Keratinocyte (primary cell): Measurements from ENCODE around the gene SRSF8. TPM values are rescaled to one million over a fixed set of nuclear protein-coding genes. Genes with fewer than 3 reads are reported as not detected.

ENCODE experiments used
- DNase-seq: peaks from one replicate; pipeline ENCODE4 v3.0.0-alpha.2; 2011; ENCODE audit warnings: low read depth, missing footprints, low spot score
- FAIRE-seq: peaks from 2 replicates; lab custom pipeline; 2011; peaks lifted over from hg19 to GRCh38; lab: Jason Lieb, UNC
- H2AFZ ChIP-seq: 2 replicates; pipeline ENCODE4 v1.6.0; 2012; ENCODE audit warnings: low read length, control low read depth, inconsistent platforms; ENCODE audit not compliant: control insufficient read depth
- H3K27ac ChIP-seq: 2 replicates; pipeline ENCODE4 v1.5.1; 2011; ENCODE audit warnings: low read length; ENCODE audit not compliant: control insufficient read depth, insufficient read depth
- H3K27me3 ChIP-seq: 3 replicates; pipeline ENCODE4 v1.6.0; 2011; ENCODE audit warnings: low read length; ENCODE audit not compliant: control insufficient read depth, insufficient read depth; ENCODE audit errors: extremely low read depth
- H3K36me3 ChIP-seq, 2 experiments: 2 replicates in 1 of 2; 3 replicates in 1 of 2; pipeline ENCODE4 v1.5.1; 2011; ENCODE audit warnings: low read length in 2 of 2, mild to moderate bottlenecking in 1 of 2; ENCODE audit not compliant: control insufficient read depth in 2 of 2, insufficient read depth in 2 of 2; ENCODE audit errors: extremely low read depth in 1 of 2
- H3K4me1 ChIP-seq: 3 replicates; pipeline ENCODE4 v1.5.1; 2011; ENCODE audit warnings: low read length; ENCODE audit not compliant: control insufficient read depth, insufficient read depth; ENCODE audit errors: extremely low read depth
- H3K4me2 ChIP-seq: 3 replicates; pipeline ENCODE4 v1.6.0; 2011; ENCODE audit warnings: low read depth, low read length; ENCODE audit not compliant: control insufficient read depth, insufficient read depth; ENCODE audit errors: extremely low read depth
- H3K4me3 ChIP-seq, 3 experiments: fragments of 200-600 bp in 1 of 3; sonication (generic) in 1 of 3; 2 replicates in 2 of 3; 3 replicates in 1 of 3; pipeline ENCODE4 v1.5.1; 2011 to 2016; ENCODE audit warnings: low read length in 3 of 3, mild to moderate bottlenecking in 3 of 3, control low read depth in 2 of 3, inconsistent platforms in 1 of 3, low read depth in 1 of 3, mixed read lengths in 1 of 3, mixed run types in 1 of 3, moderate library complexity in 1 of 3; ENCODE audit not compliant: control insufficient read depth in 2 of 3, insufficient read depth in 2 of 3; ENCODE audit errors: extremely low read depth in 1 of 3
- H3K79me2 ChIP-seq: 2 replicates; pipeline ENCODE4 v1.6.0; 2012; ENCODE audit warnings: low read length; ENCODE audit not compliant: control insufficient read depth, insufficient read depth
- H3K9ac ChIP-seq: 3 replicates; pipeline ENCODE4 v1.6.0; 2011; ENCODE audit warnings: low read length; ENCODE audit not compliant: control insufficient read depth, insufficient read depth; ENCODE audit errors: extremely low read depth
- H3K9me1 ChIP-seq: 3 replicates; pipeline ENCODE4 v1.6.0; 2011; ENCODE audit warnings: low read length; ENCODE audit not compliant: control insufficient read depth, insufficient read depth; ENCODE audit errors: extremely low read depth
- H3K9me3 ChIP-seq: 2 replicates; pipeline ENCODE4 v1.5.1; 2012; ENCODE audit warnings: low read depth, low read length; ENCODE audit not compliant: control insufficient read depth
- H4K20me1 ChIP-seq: 3 replicates; pipeline ENCODE4 v1.6.0; 2011; ENCODE audit warnings: low read length; ENCODE audit not compliant: control insufficient read depth, insufficient read depth; ENCODE audit errors: extremely low read depth
- CTCF ChIP-seq, 3 experiments: IDR thresholded peaks in 1 of 3; conservative IDR thresholded peaks in 1 of 3; optimal IDR thresholded peaks in 1 of 3; 2 replicates in 2 of 3; 3 replicates in 1 of 3; pipeline versions ENCODE3 to v1.5.1; 2011; ENCODE audit warnings: low read length in 3 of 3, mild to moderate bottlenecking in 3 of 3, moderate library complexity in 2 of 3, control low read depth in 1 of 3, inconsistent platforms in 1 of 3; ENCODE audit not compliant: insufficient read depth in 2 of 3; ENCODE audit errors: extremely low read depth in 1 of 3
- EZH2 ChIP-seq: IDR thresholded peaks from one replicate; pipeline ENCODE4 v1.6.1; 2012; ENCODE audit warnings: inconsistent platforms, mild to moderate bottlenecking, low read length, moderate library complexity
- dilution Hi-C: fragments of 300-500 bp; cut with MboI; formaldehyde crosslinking; loops from one replicate; pipeline ENCODE4 v1.7.0; 2020; ENCODE audit warnings: low sequenced_read_pairs; ENCODE audit not compliant: extremely low pct_ligation_motif_present
- polyA plus RNA-seq, 5 experiments: library from polyadenylated mRNA; depleted of rRNA in 3 of 5; stranded (reverse) in 3 of 5; stranded (forward) in 1 of 5; unstranded in 1 of 5; fragments of >200 nt; gene quantifications; 1 replicate in 1 of 5; 2 replicates in 3 of 5; 3 replicates in 1 of 5; pipeline versions ENCODE4 v1.2.1 to v1.2.3, GENCODE V29; 2011 to 2012; ENCODE audit warnings: missing spikeins in 2 of 5, low read depth in 1 of 5, low replicate concordance in 1 of 5

SRSF8 gene
- polyA plus RNA-seq, 1 donor (not counting 4 experiments of a cell fraction or from before 2014, with no cell fraction given): 47.7 TPM

DNA sequence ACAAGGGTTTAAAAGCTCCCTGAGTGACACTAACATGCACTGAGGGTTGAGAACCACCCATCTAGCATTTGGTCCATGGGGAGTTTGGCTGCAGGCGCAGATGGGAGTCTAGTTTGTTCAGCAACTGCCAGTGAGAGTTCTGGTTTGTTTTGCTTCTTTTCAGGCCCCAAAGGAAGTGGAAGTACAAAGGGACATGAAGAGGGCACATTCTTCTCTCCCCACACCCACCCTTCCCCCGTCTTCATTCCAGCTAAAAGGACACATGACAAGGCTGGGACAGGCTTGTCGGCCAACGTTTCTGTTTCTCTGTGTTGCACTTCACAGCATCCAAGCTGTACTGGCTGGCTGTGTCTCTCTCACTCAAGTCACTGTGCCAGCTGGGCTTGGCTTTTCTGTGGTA is 14.7 kb downstream of the SRSF8 start:
- dilution Hi-C loops: no loop called here

GRCh38 chr11:95082576-95083001 is 15.9 kb downstream of the SRSF8 start:
- FAIRE-seq: no peak
- no peak overlapping the region for H3K27ac ChIP-seq
- H3K4me3 ChIP-seq: no peak overlapping the region

More for the DNA sequence above, 14.7 kb downstream of the SRSF8 start:
- H3K4me2 ChIP-seq: no peak overlapping the region
- no peak overlapping the region for H3K27ac ChIP-seq
- FAIRE-seq (no peak), DNase-seq (no peak)
- H3K9ac ChIP-seq: no peak overlapping the region
- H2AFZ ChIP-seq: no peak overlapping the region
- no peaks in the 10 kb centered on the region for H3K79me2 ChIP-seq
- H3K4me1 ChIP-seq: peaks cover 15% of the 10 kb centered on the region
- H3K27me3 ChIP-seq: no peaks in the 10 kb centered on the region
- TF ChIP-seq EZH2 (no peak), CTCF (optimal IDR thresholded peaks at IDR 0.05 in 1 of 3, IDR thresholded peaks at IDR 0.05 in 1 of 3, conservative IDR thresholded peaks at IDR 0.05 in 1 of 3; ENCODE audit: extremely low read depth in 1 of 3, insufficient read depth in 2 of 3, low read length in 3 of 3) (no peak)
- H3K4me3 ChIP-seq: no peak overlapping the region
- no peaks in the 10 kb centered on the region for H3K9me3 ChIP-seq
- no peaks in the 10 kb centered on the region for H3K36me3 ChIP-seq
- no peaks in the 10 kb centered on the region for H3K9me1 ChIP-seq
- H4K20me1 ChIP-seq: no peaks in the 10 kb centered on the region

More at GRCh38 chr11:95082576-95083001, 15.9 kb downstream of the SRSF8 start:
- TF ChIP-seq EZH2 (no peak), CTCF (optimal IDR thresholded peaks at IDR 0.05 in 1 of 3, IDR thresholded peaks at IDR 0.05 in 1 of 3, conservative IDR thresholded peaks at IDR 0.05 in 1 of 3; ENCODE audit: extremely low read depth in 1 of 3, insufficient read depth in 2 of 3, low read length in 3 of 3) (no peak)
- Histone ChIP-seq H3K9me1 (no peaks in the 10 kb centered on the region), H3K4me1 (peaks cover 11% of the 10 kb centered on the region), H3K9ac (no peak overlapping the region), H3K9me3 (no peaks in the 10 kb centered on the region), H3K4me2 (no peak overlapping the region), H4K20me1 (no peaks in the 10 kb centered on the region), H3K27me3 (no peaks in the 10 kb centered on the region), H3K79me2 (no peaks in the 10 kb centered on the region), H2AFZ (no peak overlapping the region), H3K36me3 (no peaks in the 10 kb centered on the region)
- no peak for DNase-seq
- dilution Hi-C loops: no loop called here
